Stimulated activated CD8-positive, alpha-beta memory T cell treated with anti-CD3 and anti-CD28 coated beads, Interleukin-2, amount 100 ng/mL, for 1 hour (primary cell): ENCODE results near the gene FBXL20.
"Not testable (repeated sequence)": the region's sequence is repeated elsewhere in the genome, so short reads cannot be mapped to it uniquely, and the experiment has no call there.

Experiments used
- DNase-seq, 2 donors: peaks; one replicate each; pipeline ENCODE4 v3.0.0-alpha.2; 2020; ENCODE audit warnings: low read depth in 2 of 2

The FBXL20 gene

DNA sequence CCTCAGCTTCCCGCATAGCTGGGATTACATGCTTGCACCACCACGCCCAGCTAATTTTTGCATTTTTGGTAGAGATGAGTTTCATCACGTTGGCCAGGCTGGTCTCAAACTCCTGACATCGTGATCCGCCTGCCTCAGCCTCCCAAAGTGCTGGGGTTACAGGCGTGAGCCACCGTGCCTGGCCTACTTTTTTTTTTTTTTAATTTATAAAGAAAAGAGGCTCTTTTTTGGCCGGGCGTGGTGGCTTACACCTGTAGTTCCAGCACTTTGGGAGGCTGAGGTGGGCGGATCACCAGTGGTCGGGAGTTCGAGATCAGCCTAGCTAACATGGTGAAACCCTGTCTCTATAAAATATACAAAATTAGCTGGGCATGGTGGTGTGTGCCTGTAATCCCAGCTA, 151.3 kb downstream of the FBXL20 start:
- not testable (repeated sequence) for DNase-seq

DNA sequence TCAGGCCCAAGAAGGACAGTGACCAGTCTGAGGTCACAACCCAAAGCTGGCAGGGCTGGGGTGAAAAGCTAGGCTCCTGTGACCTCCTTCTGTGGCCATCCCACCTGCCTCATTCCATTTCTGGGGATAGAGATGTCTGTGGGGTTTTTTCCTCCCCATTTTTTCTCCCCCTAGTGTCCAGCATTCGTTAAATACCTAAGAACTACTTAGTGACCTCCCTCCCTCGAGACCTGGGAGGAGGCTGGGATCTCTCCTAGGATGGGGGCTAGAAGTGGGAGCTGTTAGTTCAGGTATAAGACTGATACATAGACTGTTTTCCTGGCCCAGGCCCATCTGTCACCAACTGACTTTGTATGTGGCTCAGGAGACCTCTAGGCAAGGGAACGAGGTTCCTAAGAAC, 155.2 kb downstream of the FBXL20 start:
- DNase-seq: no peak

DNA sequence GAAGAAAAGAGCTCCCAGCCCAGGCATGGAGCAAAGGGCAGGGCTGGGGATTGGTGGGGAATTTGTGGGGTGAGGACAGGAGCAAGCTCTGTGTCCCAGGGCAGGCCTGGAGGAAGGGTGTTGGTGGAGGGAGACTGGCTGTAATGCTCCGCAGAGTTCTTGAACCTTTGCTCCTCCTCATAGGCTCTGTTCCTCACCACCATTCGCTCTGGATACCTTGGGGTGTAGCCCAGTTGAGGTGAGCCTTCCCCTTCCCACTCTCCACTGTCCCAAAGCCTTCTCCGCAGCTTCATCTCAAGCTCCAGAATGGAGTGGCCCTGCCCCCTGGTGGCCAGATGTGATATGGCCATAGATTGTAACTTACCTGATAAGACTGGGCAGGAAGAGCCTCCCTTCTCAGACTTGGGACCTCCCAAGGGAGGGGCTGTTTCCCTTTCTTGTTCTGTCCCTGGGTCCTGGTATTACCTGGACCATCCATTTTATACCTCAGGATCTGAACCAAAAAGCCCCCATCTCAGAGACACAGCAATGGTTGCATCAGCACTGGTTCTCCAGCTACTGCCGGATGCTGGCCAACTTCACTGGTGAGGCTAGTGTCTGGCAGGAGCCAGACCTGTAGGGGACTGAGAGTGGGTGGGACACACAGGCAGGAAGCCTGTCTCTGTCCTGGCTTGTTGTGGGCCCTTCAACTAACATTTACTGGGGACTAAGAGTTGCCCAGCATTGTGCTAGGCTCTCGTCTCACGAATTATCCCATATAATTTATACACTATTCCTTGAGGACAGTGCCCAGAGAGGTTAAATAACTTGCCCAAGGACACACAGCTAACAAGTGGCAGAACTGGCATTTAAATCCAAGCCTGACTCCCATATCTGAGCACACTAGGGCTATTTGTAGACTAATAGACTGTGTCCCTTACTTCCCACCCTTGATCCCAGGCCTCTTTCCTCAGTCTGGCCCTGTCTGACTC, 156.5 kb downstream of the FBXL20 start:
- DNase-seq: peak; percentile 75 to 80

DNA sequence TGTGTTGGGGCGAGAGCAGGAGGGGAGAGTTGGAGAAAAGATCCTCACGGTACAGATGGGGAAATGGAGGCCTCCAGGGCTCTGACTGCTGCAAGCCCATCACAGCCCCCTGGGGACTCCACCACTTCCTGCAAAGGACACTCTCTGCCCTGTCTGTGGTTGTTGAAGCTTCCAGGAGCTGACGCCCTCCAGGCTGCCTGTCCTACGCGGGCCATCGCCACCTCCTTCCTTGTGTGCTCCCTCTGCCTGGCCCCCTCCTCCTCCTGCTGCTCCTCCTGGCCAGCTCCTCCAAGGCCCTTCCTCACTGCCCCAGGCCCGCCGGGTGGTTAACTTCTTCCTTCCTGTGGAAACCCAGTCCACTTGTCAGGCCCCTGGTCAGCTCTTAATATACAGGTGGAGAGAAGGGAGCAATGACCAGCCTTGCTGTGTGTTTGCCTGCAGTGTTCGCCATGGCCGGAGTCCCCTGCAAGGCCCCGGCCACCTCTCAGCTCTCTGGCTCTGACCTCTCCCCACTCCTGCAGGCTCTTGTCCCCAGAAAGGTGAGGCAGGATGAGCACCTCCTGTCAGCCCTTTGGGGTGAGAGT, 157.3 kb downstream of the FBXL20 start:
- DNase-seq: no peak

DNA sequence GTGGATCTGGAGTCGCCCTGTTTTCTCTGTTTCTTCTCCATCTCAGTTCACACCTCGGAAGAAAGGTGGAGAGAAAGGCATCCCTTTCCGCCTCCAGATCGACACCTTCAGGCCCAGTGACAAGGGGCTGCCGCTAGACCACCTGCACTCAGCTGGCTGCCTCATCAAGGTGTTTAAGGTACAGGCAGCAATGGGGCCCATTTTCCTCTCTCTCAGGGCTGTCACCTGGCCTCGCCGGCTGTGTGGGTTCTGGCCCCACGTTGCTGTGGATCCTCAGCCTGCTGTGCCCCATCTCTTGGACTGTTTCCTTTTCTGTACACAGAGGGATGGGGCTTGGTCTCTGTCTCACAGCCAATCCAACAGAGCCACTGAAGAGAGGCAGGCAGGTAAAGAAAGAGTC, 158.3 kb downstream of the FBXL20 start:
- DNase-seq: no peak

DNA sequence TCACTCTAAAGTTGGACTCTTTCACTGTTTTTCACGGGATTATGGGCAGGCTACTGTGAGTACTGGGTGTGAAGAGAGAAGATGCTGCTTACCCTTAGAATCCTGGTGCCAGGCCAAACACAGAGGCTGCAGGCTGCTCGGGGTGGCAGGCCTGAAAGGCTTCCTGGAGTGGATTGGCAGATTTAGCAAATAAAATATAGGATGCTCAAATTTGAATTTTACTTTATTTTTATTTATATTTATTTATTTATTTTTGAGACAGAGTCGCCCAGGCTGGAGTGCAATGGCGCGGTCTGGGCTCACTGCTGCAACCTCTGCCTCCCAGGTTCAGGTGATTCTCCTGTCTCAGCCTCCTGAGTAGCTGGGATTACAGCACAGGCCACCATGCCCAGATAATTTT, 160.8 kb downstream of the FBXL20 start:
- no peak for DNase-seq

DNA sequence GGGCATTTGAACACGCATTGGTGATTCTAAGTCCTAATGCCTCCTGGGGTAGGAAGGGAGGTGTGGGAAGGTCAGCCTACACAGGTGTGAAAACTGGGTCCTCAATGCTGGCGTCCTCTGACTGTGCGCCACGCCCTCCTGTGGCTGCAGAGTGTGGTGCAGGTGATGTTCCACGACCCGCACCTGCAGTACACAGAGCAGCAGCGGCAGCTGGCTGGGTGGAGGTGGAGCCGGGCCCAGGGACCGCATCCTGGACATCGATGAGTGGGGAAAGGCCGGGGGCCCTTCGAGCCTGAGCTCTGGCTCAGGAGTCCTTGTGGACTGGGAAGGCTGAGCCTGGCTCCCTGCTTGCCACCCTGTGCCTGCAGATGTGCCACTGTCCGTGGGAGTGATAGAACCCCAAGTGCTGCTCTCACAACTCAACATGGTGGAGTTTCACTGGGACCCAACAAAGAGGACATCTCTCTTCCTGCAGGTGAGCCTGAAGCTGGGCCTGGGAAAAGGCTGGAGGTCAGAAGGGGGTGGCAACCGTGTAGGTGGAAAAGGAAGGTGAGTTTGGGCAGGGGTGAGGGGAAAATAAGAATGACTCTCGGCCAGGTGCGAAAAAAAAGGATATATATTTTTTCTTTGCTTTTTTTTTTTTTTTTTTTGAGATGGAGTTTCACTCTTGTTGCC, 161.6 kb downstream of the FBXL20 start:
- DNase-seq: peak; percentile 25 to 45

DNA sequence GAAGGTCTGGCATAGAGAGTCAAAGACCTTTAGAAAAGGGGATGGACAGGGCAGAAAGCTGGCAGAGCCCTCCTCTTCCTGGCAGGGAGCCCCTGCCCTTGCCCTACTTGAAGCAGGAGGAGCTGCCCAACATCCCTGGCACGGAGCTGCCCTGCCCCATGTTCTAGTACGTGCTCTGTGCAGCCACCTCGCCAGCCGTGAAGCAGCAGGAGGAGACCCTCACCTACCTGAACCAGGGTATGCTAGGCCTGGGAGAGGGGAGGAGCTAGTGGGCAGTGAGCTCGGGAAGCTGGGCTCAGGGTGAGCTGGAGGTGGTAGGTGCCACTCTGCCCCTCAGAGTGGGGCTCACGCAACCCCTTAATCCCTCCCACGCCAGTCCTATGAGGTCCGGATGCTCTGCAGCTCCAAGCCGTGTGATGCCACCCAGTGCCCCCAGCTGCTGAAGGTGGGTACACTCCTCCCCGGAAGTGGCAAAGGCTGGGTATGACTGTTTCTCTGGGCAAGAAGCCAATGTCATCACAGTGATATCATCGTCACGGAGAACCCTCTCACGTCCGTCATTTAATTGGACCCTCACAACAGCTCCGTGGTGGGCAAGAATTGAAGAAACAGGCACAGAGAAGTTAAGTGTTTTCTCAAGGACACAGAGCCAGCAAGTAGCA, 163.0 kb downstream of the FBXL20 start:
- peak; percentile 55 to 65 for DNase-seq

DNA sequence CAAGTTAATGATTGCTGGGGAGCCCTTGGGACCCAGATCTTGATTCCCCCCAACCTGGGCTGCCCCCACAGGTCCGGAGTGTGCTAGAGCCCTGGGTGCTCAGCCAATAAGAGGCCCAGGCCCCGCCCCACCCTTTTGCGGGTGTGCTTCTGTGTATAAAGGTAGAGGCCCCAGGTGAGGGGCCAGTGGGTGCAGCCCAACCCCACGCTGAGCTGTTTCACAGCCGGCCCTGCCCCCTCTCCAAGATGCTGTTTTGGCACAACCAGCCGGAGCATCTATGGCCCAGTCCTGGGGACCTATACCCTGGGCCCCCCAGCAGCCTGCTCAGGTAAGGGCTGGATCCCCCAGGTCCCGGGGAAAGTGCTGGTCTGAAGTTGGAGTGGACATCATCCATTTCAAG, 163.8 kb downstream of the FBXL20 start:
- DNase-seq: no peak

DNA sequence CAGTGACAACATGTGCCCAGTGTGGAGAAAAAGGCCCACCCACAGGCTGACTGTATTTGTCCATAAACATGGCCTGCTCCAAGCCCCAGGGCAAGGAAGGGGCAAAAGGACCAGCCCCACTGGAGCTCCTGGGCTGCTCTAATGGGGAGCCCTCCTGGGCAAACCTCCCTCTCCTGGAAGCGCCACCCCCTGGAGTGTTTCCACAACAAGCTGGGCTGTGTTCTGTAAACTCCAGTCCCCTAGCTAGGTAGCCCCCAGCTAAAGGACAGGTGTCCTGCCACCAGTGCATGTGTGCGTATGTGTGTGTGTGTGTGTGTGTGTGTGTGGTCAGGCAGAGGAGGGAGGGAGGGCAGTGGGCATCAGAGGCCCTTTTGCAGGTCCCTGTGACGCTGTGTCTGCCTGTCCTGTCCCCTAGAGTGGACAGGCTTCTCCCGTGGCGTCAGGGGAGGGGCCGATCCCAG, 164.4 kb downstream of the FBXL20 start:
- no peak for DNase-seq

DNA sequence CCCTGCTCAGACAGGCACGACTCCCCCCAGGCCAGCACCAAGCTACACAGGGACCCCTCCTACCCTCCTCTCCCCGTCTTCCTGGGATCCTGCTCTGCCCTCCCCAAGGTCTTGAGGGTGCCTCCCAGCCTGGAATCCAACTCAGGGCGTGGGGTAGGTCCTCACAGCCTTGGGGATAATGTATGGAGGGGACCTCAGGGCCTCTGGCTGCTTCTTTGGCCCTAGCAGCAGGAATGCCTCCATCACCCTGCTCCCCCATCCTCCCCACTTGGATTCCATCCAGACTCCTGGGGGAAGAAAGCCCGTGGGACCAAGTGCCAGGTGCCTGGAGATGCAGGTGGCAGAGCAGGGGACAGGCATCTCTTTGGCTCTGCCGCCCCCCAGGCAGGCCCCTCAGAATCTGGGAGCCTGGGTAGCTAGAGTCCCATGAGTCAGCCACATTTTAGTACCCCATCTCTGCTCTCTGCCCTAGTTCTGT, 164.9 kb downstream of the FBXL20 start:
- no peak for DNase-seq

DNA sequence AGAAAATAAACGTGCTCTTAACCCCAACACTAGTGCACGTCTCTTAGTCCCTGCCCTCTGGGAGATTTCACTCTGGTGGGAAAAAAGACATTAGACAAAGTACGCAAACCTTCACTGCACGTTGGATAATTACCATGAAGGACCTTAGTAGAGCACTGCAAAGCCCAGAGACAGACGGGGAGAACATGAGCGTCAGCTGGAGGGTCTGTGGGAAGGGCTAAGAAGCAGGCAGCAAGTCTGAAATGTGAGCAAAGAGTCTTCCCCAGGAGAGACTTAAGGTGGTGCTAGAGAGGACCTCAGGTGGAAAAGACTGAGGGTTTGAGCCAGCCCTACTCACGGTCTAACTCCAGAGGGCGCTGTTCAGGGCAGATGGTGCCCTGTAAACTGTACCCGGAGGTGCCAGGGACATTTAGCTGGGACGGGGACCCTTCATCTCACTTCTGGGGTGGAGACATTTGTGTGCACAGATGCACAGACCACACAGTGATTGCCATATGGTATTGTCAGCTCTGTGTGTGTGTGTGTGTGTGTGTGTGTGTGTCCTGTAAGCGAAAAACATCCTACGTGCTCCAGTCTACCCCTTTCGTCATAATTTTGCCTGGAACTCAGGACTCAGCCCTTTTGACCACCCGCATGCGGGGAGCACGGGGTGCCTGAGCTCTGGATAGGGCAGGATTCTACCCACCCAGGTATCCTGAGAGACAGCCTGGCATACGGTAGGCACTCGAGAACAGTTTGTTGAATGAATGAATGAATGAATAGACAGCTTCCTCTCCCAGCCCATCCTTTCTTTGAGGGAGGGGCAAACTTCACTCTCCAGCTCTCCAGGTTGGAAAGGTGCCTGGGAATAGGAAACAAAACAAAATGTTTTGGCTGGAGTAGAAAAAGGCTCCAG, 165.6 kb downstream of the FBXL20 start:
- DNase-seq: peak in 1 of 2 donors; percentile 12

DNA sequence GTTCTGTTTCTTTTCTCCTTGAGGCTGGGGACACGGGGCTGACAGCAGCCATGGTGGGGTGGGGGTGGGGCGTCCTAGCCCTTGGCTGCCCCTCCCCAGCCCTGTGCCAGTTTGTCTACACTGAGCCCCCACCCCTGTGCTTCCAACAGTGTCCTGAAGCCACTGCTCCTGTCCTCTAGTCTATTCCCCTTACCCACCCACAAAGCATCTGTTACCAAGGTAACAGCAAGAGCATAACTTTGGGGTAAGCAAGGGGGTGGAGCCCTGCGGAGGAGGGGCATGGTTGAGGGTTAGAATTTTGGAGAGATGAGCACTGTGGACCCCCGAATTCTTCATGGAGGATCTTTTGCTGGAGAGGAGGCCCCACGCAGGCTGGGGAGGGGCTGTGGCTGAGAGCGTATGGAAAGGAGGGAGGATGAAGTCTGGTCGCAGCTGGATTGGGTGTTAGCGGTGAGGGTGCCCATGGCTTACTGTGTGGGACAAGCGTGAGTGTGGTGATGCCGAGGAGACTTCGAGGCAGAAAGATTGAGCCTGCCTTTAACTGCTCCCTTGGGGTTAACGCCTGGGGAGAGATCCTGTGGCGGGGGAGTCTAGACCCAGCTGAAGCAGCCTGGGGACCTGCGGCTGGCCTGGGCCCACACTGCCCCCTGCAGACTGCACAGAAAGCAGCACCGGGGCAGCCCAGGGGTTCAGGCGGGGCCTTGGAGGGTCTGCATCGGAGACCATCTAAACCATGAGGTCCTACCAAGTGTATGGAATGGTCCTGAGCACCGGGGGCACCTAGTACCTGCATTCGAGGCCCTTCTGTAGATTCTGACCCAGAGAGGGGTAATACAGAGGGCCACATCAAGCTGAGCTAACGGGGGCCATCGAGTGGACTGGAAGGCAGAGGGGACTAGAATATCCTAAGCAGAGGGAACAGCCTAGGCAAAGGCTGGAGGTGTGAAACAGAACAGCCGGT, 169.6 kb downstream of the FBXL20 start:
- peak; percentile 24 to 47 for DNase-seq

DNA sequence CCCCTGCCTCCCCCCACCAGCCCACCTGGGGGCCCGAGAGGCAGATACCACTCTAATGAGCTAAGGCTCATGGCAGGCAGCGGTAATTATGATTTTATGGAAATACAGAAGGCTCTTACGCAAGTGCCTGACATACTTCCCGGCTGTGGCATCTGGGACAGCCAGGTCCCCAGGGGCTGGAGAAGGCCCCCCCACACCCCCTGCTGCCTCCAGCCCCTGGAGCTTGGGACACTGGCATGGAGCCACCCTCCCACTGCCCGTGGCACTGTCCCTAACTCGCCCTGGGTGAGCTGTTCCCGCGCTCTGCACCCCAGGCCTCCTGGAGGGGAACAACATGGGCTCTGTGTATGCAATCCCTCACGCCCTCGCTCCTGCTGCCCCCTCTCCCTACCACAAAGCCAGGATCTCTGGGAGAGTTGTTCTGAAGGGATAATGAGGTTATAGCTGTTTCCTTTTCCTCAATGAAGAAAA, 170.3 kb downstream of the FBXL20 start:
- no peak for DNase-seq

DNA sequence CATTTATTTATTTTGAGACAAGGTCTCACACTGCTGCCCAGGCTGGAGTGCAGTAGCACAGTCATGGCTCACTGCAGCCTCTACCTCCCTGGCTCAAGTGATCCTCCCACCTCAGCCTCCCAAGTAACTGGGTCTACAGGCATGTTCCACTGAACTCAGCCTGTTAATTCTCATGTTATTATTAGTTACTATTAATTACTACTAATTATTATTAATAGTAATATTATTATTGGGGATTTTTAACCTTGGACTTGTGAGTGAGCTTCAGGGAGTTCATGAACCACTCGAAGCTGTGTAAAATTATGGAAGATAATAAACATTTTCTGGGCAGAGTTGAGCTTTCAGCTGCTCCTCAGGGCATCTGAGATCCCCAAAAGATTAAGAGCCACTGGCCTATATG, 171.1 kb downstream of the FBXL20 start:
- no peak for DNase-seq

DNA sequence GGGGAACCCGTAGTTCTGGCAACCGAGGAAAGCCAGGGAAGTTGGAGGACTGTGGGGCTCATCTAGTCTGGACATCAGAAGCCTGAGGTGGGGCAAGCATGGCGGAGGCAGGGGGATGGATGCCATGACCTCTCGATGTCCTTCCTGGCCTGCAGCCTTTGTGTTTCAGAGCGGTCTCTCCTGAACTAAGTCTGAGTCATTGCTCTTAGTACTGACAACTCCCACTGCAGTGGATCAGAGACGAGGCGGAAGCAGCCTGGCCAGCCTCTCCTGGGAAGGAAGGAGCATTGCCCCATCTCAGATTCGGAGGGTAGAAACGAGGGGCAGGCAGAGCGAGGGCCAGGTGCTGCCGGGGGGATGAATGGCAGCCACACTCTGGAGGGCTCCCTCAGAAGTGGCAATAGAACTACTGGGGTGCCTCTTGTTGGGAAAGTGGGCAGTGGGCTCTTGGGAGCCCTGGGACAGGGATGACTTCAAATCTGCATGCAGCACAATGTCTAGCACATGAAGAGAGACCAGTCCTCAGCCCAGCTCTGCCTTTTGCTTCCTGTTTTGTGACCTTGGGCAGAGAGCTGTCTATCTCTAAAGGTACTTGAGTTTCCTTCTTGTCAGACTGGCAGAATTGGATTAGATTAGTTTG, 172.0 kb downstream of the FBXL20 start:
- DNase-seq: no peak

DNA sequence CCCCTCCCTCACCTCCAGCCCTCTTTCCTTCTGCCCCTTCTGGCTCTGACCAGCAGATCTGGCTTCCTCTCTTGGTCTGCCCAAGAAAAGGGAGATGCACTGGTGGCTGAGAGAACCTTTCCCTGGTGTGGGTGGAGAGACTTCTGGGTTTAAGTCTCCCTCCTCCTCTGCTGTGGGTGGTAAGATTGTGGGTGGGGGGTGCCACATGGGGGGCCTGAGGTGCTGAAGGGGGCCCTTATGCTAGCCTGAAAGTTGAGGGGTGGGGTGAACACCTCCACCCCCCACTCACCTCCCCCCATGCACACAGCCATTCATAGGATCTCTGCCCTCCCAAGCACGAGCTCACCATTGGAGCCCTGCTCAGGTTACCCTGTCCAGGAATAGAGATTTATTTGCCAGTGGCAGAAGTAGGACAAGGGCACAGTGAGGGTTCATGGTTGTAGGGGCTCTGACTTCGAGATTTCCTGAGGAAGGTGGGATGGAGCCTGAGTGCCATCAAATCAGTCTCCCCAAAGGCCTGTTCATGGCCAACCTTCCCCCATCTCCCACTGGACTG, 174.0 kb downstream of the FBXL20 start:
- DNase-seq: no peak

DNA sequence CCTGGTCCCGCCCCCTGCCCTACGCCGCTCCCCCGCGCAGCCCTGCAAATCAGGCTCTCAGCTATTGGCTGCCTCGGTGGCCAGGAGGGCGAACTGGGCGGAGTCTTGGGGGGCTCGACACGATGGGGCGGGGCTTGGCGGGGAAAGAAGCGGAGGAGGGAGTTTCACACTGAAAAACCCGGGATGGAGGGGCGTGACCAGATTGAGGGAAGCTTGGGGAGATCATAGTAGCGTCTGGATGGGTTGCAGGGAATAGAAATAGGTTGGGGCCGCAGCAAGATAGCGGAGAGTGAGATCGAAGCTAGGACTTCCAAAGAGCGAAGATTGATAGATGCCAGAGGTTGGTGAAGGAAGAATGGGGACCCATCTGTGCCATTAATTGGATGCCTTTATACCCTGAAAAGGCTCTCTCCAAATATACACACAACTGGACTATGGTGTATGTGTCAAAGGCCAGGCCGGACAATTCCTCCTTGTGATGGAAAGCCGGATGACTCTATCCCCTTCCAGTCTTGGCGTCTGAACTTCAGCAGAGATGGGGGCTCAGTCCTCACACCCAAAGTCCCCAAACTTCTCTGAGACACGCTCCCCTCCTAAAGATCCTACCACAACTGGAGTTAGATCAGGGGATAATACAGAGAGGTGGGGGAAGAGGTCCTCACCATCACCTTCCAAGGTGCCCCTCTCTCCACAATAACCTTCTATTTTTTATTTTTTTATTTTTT, 175.3 kb downstream of the FBXL20 start:
- peak; percentile 22 to 38 for DNase-seq
